GM23338 (cell line): Measurements from ENCODE around the gene GPR139. TPM values are rescaled to one million over a fixed set of nuclear protein-coding genes. Genes with fewer than 3 reads are reported as not detected.

ENCODE experiments used
- ATAC-seq: fragments of 200-7000 bp; cut with Tn5 transposase; 3 replicates; pipeline ENCODE4 v1.9.1; 2020
- DNase-seq: peaks from one replicate; pipeline ENCODE4 v3.0.0-alpha.2; 2015; ENCODE audit warnings: low spot score
- H2AFZ ChIP-seq: fragments of 200-600 bp; sonication (generic); 2 replicates; pipeline ENCODE4 v1.8.0; 2016; ENCODE audit warnings: antibody characterized with exemption, mild to moderate bottlenecking, moderate library complexity
- H3F3A ChIP-seq: fragments of 200-600 bp; sonication (generic); replicated peaks from 2 replicates; pipeline ENCODE4 v1.8.0; 2017; ENCODE audit warnings: antibody characterized with exemption, mixed run types, low read depth
- H3K27ac ChIP-seq: fragments of 200-600 bp; sonication (generic); 2 replicates; pipeline ENCODE4 v1.6.1; 2016; ENCODE audit warnings: low read depth
- H3K27me3 ChIP-seq: fragments of 200-600 bp; sonication (generic); 2 replicates; pipeline ENCODE4 v1.8.0; 2016; ENCODE audit warnings: mild to moderate bottlenecking, mixed run types, moderate library complexity; ENCODE audit not compliant: insufficient read depth
- H3K36me3 ChIP-seq: fragments of 200-600 bp; sonication (generic); 2 replicates; pipeline ENCODE4 v1.8.0; 2016; ENCODE audit warnings: mild to moderate bottlenecking; ENCODE audit not compliant: insufficient read depth
- H3K4me1 ChIP-seq: fragments of 200-600 bp; sonication (generic); 2 replicates; pipeline ENCODE4 v1.8.0; 2016; ENCODE audit warnings: mild to moderate bottlenecking, moderate library complexity; ENCODE audit not compliant: insufficient read depth
- H3K4me2 ChIP-seq: fragments of 200-600 bp; sonication (generic); 2 replicates; pipeline ENCODE4 v1.7.1; 2017; ENCODE audit warnings: mixed run types
- H3K4me3 ChIP-seq: fragments of 200-600 bp; sonication (generic); 2 replicates; pipeline ENCODE4 v1.6.1; 2016; ENCODE audit warnings: mixed run types
- H3K79me2 ChIP-seq: fragments of 200-600 bp; sonication (generic); replicated peaks from 2 replicates; pipeline ENCODE4 v1.8.0; 2017; ENCODE audit warnings: mild to moderate bottlenecking; ENCODE audit not compliant: insufficient read depth
- H3K9me2 ChIP-seq: fragments of 200-600 bp; sonication (generic); 2 replicates; pipeline ENCODE4 v1.8.0; 2017; ENCODE audit not compliant: insufficient read depth
- H4K20me1 ChIP-seq: fragments of 200-600 bp; sonication (generic); replicated peaks from 2 replicates; pipeline ENCODE4 v1.8.0; 2017; ENCODE audit warnings: mild to moderate bottlenecking; ENCODE audit not compliant: insufficient read depth
- H3K27ac Mint-ChIP-seq: 2 replicates; pipeline ENCODE4 v1.8.0; 2020; ENCODE audit warnings: inconsistent platforms, mild to moderate bottlenecking, moderate library complexity, mixed read lengths
- H3K27me3 Mint-ChIP-seq: 3 replicates; pipeline ENCODE4 v1.8.0; 2022; ENCODE audit warnings: low read depth, mild to moderate bottlenecking, moderate library complexity, mixed read lengths, inconsistent platforms; ENCODE audit not compliant: insufficient read depth, poor library complexity
- H3K36me3 Mint-ChIP-seq: 3 replicates; pipeline ENCODE4 v1.8.0; 2021; ENCODE audit warnings: low read depth, mild to moderate bottlenecking, inconsistent platforms, moderate library complexity, mixed read lengths
- H3K4me1 Mint-ChIP-seq: 3 replicates; pipeline ENCODE4 v1.8.0; 2020; ENCODE audit warnings: mild to moderate bottlenecking, inconsistent platforms, mixed read lengths
- H3K4me3 Mint-ChIP-seq: 3 replicates; pipeline ENCODE4 v1.8.0; 2021; ENCODE audit warnings: moderate library complexity, mild to moderate bottlenecking, inconsistent platforms, mixed read lengths
- H3K9me3 Mint-ChIP-seq: 3 replicates; pipeline ENCODE4 v1.8.0; 2020; ENCODE audit warnings: moderate library complexity, mild to moderate bottlenecking, inconsistent platforms, mixed read lengths
- EZH2 ChIP-seq: fragments of 200-600 bp; sonication (generic); IDR thresholded peaks from one replicate; pipeline ENCODE4 v1.8.0; 2017; ENCODE audit warnings: antibody characterized with exemption, mild to moderate bottlenecking, low read depth; ENCODE audit not compliant: unreplicated experiment
- EZH2phosphoT487 ChIP-seq: fragments of 200-600 bp; sonication (generic); IDR thresholded peaks from one replicate; pipeline ENCODE4 v1.8.1; 2018; ENCODE audit warnings: antibody characterized with exemption; ENCODE audit not compliant: unreplicated experiment
- NANOG ChIP-seq: IDR thresholded peaks from 2 replicates; pipeline ENCODE4 v1.6.1; 2016; ENCODE audit warnings: antibody characterized with exemption, borderline replicate concordance
- STAT1 ChIP-seq: IDR thresholded peaks from one replicate; pipeline ENCODE4 v1.6.1; 2016; ENCODE audit warnings: antibody characterized with exemption; ENCODE audit not compliant: unreplicated experiment
- ZNF331 ChIP-seq: fragments of 250-450 bp; sonication (Bioruptor Pico); IDR thresholded peaks from 2 replicates; pipeline ENCODE4 v1.5.0; 2020; ENCODE audit warnings: low read depth, mild to moderate bottlenecking, moderate library complexity
- polyA plus RNA-seq: library from polyadenylated mRNA; unstranded; fragments of >200 nt; fragmentation: Nextera tagmentation; extraction: Ambion mirVana; gene quantifications from 2 replicates; pipeline ENCODE4 v1.2.1, GENCODE V29; 2016
- total RNA-seq: library from RNA; depleted of rRNA; stranded (reverse); fragments of >200 nt; shearing (Covaris generic); gene quantifications from 2 replicates; pipeline ENCODE4 v1.2.3, GENCODE V29; 2014
- TF ChIP-seq, protein P1 (sequence below), 2 experiments: fragments of 200-600 bp in 1 of 2; sonication (generic) in 1 of 2; conservative IDR thresholded peaks; 2 replicates each; pipeline versions ENCODE4 v1.5.1 to v1.6.1; 2016 to 2017; ENCODE audit warnings: antibody characterized with exemption in 2 of 2, low read depth in 2 of 2, mild to moderate bottlenecking in 2 of 2, moderate library complexity in 1 of 2
- TF ChIP-seq, protein P2 (sequence below): IDR thresholded peaks from one replicate; pipeline ENCODE4 v1.6.1; 2018; ENCODE audit warnings: antibody characterized with exemption; ENCODE audit not compliant: unreplicated experiment

The GPR139 gene
- total and polyA plus RNA-seq, 2 experiments from 2014 or later, result 0.66 to 2.3 TPM

DNA sequence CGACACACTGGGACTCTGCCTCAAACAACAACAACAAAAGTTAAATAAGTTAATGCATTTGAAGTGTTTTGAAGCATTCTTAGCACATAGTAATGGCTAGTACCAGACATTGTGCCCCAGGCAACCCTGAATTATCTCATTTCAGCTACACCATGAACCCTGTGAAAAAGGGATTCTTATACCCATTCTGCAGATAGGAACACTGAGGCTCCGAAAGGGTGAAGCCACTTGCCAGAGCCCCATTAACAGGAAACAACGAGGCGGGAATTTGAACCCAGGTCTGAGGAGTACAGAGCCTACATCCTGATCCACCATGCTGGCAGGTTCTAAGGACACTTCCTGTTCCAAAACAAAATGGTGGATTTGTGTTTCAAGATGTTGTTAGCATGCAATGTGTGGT is 9.2 kb downstream of the GPR139 start:
- DNase-seq (no peak), ATAC-seq (no peak)
- H3K27me3 Mint-ChIP-seq, result no peaks in the 10 kb centered on the region
- no peak overlapping the region for H3K4me3 ChIP-seq
- H3K27ac ChIP-seq, result no peak overlapping the region
- no peak overlapping the region for H3K4me2 ChIP-seq
- H4K20me1 ChIP-seq, result no peaks in the 10 kb centered on the region
- no peak overlapping the region for H2AFZ ChIP-seq
- no peak overlapping the region for H3K27ac Mint-ChIP-seq
- peaks cover 27% of the 10 kb centered on the region for H3K36me3 Mint-ChIP-seq
- H3K4me1 ChIP-seq, result no peaks in the 10 kb centered on the region
- H3K36me3 ChIP-seq, result peaks cover 4% of the 10 kb centered on the region; the same call in 1 of the 2 replicates
- no peaks in the 10 kb centered on the region for H3K79me2 ChIP-seq
- H3K27me3 ChIP-seq, result no peaks in the 10 kb centered on the region
- H3K9me3 Mint-ChIP-seq, result peaks cover 17% of the 10 kb centered on the region
- H3F3A ChIP-seq, result no peaks in the 10 kb centered on the region
- no peaks in the 10 kb centered on the region for H3K4me1 Mint-ChIP-seq
- no peak for TF ChIP-seq ZNF331 (CRISPR knock-in tag)
- TF ChIP-seq STAT1, result no peak
- H3K4me3 Mint-ChIP-seq, result no peak overlapping the region
- no peaks in the 10 kb centered on the region for H3K9me2 ChIP-seq

DNA sequence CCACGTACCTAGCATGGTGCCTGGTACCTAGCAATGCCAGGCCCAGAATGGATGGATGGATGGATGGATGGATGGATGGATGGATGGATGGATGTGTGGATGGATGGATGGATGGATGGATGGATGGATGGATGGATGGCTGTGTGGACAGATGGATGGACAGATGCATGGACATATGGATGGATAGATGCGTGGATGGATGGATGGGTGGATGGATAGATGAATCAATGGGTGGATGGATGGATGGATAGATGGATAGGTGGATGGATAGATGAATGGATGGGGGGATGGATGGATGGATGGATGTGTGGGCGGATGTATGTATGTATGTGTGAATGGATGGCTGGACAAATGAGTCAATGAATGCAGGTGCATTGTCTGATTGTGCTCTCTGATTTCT is 12.6 kb downstream of the GPR139 start:
- Histone ChIP-seq H3K36me3 (no peaks in the 10 kb centered on the region), H3K4me1 (no peaks in the 10 kb centered on the region), H3K27ac (no peak overlapping the region), H3F3A (no peaks in the 10 kb centered on the region), H3K4me3 (no peak overlapping the region), H3K4me2 (no peak overlapping the region), H3K9me2 (no peaks in the 10 kb centered on the region), H3K79me2 (no peaks in the 10 kb centered on the region), H4K20me1 (no peaks in the 10 kb centered on the region), H2AFZ (no peak overlapping the region), H3K27me3 (no peaks in the 10 kb centered on the region)
- no peak for DNase-seq
- Mint-ChIP-seq H3K4me3 (no peak overlapping the region), H3K9me3 (no peaks in the 10 kb centered on the region), H3K4me1 (no peaks in the 10 kb centered on the region), H3K27ac (no peak overlapping the region), H3K36me3 (peaks cover 2% of the 10 kb centered on the region; the same call in 1 of the 3 replicates), H3K27me3 (no peaks in the 10 kb centered on the region)
- TF ChIP-seq EZH2phosphoT487 (no peak), NANOG (no peak), EZH2 (no peak)
- TF ChIP-seq, protein P1, sequence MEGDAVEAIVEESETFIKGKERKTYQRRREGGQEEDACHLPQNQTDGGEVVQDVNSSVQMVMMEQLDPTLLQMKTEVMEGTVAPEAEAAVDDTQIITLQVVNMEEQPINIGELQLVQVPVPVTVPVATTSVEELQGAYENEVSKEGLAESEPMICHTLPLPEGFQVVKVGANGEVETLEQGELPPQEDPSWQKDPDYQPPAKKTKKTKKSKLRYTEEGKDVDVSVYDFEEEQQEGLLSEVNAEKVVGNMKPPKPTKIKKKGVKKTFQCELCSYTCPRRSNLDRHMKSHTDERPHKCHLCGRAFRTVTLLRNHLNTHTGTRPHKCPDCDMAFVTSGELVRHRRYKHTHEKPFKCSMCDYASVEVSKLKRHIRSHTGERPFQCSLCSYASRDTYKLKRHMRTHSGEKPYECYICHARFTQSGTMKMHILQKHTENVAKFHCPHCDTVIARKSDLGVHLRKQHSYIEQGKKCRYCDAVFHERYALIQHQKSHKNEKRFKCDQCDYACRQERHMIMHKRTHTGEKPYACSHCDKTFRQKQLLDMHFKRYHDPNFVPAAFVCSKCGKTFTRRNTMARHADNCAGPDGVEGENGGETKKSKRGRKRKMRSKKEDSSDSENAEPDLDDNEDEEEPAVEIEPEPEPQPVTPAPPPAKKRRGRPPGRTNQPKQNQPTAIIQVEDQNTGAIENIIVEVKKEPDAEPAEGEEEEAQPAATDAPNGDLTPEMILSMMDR (conservative IDR thresholded peaks at IDR 0.05; ENCODE audit: low read depth in 2 of 2), result no peak
- TF ChIP-seq, protein P2, sequence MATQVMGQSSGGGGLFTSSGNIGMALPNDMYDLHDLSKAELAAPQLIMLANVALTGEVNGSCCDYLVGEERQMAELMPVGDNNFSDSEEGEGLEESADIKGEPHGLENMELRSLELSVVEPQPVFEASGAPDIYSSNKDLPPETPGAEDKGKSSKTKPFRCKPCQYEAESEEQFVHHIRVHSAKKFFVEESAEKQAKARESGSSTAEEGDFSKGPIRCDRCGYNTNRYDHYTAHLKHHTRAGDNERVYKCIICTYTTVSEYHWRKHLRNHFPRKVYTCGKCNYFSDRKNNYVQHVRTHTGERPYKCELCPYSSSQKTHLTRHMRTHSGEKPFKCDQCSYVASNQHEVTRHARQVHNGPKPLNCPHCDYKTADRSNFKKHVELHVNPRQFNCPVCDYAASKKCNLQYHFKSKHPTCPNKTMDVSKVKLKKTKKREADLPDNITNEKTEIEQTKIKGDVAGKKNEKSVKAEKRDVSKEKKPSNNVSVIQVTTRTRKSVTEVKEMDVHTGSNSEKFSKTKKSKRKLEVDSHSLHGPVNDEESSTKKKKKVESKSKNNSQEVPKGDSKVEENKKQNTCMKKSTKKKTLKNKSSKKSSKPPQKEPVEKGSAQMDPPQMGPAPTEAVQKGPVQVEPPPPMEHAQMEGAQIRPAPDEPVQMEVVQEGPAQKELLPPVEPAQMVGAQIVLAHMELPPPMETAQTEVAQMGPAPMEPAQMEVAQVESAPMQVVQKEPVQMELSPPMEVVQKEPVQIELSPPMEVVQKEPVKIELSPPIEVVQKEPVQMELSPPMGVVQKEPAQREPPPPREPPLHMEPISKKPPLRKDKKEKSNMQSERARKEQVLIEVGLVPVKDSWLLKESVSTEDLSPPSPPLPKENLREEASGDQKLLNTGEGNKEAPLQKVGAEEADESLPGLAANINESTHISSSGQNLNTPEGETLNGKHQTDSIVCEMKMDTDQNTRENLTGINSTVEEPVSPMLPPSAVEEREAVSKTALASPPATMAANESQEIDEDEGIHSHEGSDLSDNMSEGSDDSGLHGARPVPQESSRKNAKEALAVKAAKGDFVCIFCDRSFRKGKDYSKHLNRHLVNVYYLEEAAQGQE, result no peak
- ATAC-seq, result no peak
